IMR-90 (cell line): ENCODE results near the gene KNTC1. TPM values are rescaled to one million over a fixed set of nuclear protein-coding genes. Genes with fewer than 3 reads are reported as not detected.
A peak's percentile ranks its signal among the peaks of the same experiment; 100 is the strongest.

Source experiments
- ATAC-seq: fragments of 200-7000 bp; cut with Tn5 transposase; 2 replicates; pipeline ENCODE4 v1.9.1; 2020; ENCODE audit warnings: low read depth, mild to moderate bottlenecking, moderate library complexity
- BruUV-seq: library from RNA; stranded (reverse); fragments of 400-500 nt; replicated peaks from 2 replicates; lab custom pipeline; 2021; lab: Mats Ljungman, UMichigan
- CTCF ChIA-PET: fragments of 300-600 bp; formaldehyde crosslinking; extraction: SDS; loops from one replicate; lab custom pipeline; 2021; ENCODE audit warnings: antibody characterized with exemption; lab: Yijun Ruan, JAX
- POLR2A ChIA-PET: fragments of 300-600 bp; sonication (Branson Sonifier 250); formaldehyde crosslinking; loops from one replicate; lab custom pipeline; 2022; ENCODE audit warnings: antibody characterized with exemption; ENCODE audit not compliant: unreplicated experiment; lab: Charles Lee
- DNase-seq: peaks from one replicate; pipeline ENCODE4 v3.0.0; 2013
- H2AFZ ChIP-seq: replicated peaks from 2 replicates; pipeline ENCODE3; 2013; ENCODE audit warnings: low read length, mild to moderate bottlenecking; ENCODE audit not compliant: poor library complexity
- H2AK5ac ChIP-seq: 2 replicates; pipeline ENCODE4 v1.6.1; 2013; ENCODE audit warnings: low read depth, low read length, inconsistent platforms
- H2AK9ac ChIP-seq: replicated peaks from 2 replicates; pipeline ENCODE3; 2013; ENCODE audit warnings: mild to moderate bottlenecking, low read depth, low read length, moderate library complexity; ENCODE audit not compliant: poor library complexity
- H2BK120ac ChIP-seq: 2 replicates; pipeline ENCODE4 v1.6.1; 2013; ENCODE audit warnings: low read depth, low read length, inconsistent platforms
- H2BK15ac ChIP-seq: 3 replicates; pipeline ENCODE4 v1.6.1; 2013; ENCODE audit warnings: low read depth, low read length, inconsistent platforms
- H2BK20ac ChIP-seq: 2 replicates; pipeline ENCODE4 v1.6.1; 2013; ENCODE audit warnings: low read depth, mild to moderate bottlenecking, inconsistent platforms, low read length, moderate library complexity
- H2BK5ac ChIP-seq: 2 replicates; pipeline ENCODE4 v1.6.1; 2013; ENCODE audit warnings: mild to moderate bottlenecking, low read depth, low read length, inconsistent platforms; ENCODE audit not compliant: poor library complexity, severe bottlenecking
- H3K14ac ChIP-seq: replicated peaks from 2 replicates; pipeline ENCODE4 v1.6.1; 2013; ENCODE audit warnings: low read depth, low read length, inconsistent platforms
- H3K18ac ChIP-seq: 2 replicates; pipeline ENCODE4 v1.6.1; 2013; ENCODE audit warnings: low read depth, low read length, control low read depth
- H3K23ac ChIP-seq: 2 replicates; pipeline ENCODE4 v1.6.1; 2013; ENCODE audit warnings: low read depth, low read length, inconsistent platforms
- H3K27ac ChIP-seq: 2 replicates; pipeline ENCODE4 v1.5.1; 2013; ENCODE audit warnings: mild to moderate bottlenecking, control low read depth, low read length; ENCODE audit not compliant: insufficient read depth
- H3K27me3 ChIP-seq: 2 replicates; pipeline ENCODE4 v1.6.1; 2013; ENCODE audit warnings: low read length; ENCODE audit not compliant: control insufficient read depth, insufficient read depth
- H3K36me3 ChIP-seq: 2 replicates; pipeline ENCODE4 v1.6.1; 2013; ENCODE audit warnings: low read length, mixed read lengths; ENCODE audit not compliant: control insufficient read depth, insufficient read depth
- H3K4ac ChIP-seq: 2 replicates; pipeline ENCODE4 v1.6.1; 2013; ENCODE audit warnings: low read depth, low read length, inconsistent platforms
- H3K4me1 ChIP-seq: 2 replicates; pipeline ENCODE4 v1.6.1; 2013; ENCODE audit warnings: low read length, mixed read lengths; ENCODE audit not compliant: control insufficient read depth, insufficient read depth
- H3K4me2 ChIP-seq: 2 replicates; pipeline ENCODE4 v1.6.1; 2013; ENCODE audit warnings: low read depth, mild to moderate bottlenecking, control low read depth, low read length, moderate library complexity
- H3K4me3 ChIP-seq: 2 replicates; pipeline ENCODE4 v1.5.1; 2013; ENCODE audit warnings: low read depth, mild to moderate bottlenecking, control low read depth, low read length, moderate library complexity; ENCODE audit not compliant: insufficient read depth
- H3K56ac ChIP-seq: 2 replicates; pipeline ENCODE4 v1.6.1; 2013; ENCODE audit warnings: low read length, inconsistent platforms; ENCODE audit not compliant: insufficient read depth; ENCODE audit errors: extremely low read depth
- H3K79me1 ChIP-seq, 2 experiments: 2 replicates each; pipeline ENCODE4 v1.6.1; 2013; ENCODE audit warnings: low read length in 2 of 2, inconsistent platforms in 1 of 2, low read depth in 1 of 2
- H3K9ac ChIP-seq: 2 replicates; pipeline ENCODE4 v1.6.1; 2013; ENCODE audit warnings: low read depth, low read length, control low read depth
- H3K9me1 ChIP-seq: 2 replicates; pipeline ENCODE4 v1.6.1; 2013; ENCODE audit warnings: low read length, inconsistent platforms; ENCODE audit not compliant: insufficient read depth
- H3K9me3 ChIP-seq: 2 replicates; pipeline ENCODE4 v1.6.1; 2013; ENCODE audit warnings: low read length; ENCODE audit not compliant: control insufficient read depth, insufficient read depth
- H4K20me1 ChIP-seq: 2 replicates; pipeline ENCODE4 v1.6.1; 2013; ENCODE audit warnings: low read length, inconsistent platforms; ENCODE audit not compliant: insufficient read depth
- H4K5ac ChIP-seq: 2 replicates; pipeline ENCODE4 v1.6.1; 2013; ENCODE audit warnings: mild to moderate bottlenecking, low read depth, low read length, control low read depth
- H4K8ac ChIP-seq, 2 experiments: 2 replicates each; pipeline ENCODE4 v1.6.1; 2013; ENCODE audit warnings: low read depth in 2 of 2, low read length in 2 of 2, control low read depth in 1 of 2, inconsistent platforms in 1 of 2
- H4K91ac ChIP-seq: 2 replicates; pipeline ENCODE4 v1.6.1; 2013; ENCODE audit warnings: low read depth, low read length, inconsistent platforms; ENCODE audit not compliant: insufficient read depth
- CTCF ChIP-seq: conservative IDR thresholded peaks from 2 replicates; pipeline ENCODE4 v1.5.1; 2012; ENCODE audit warnings: mild to moderate bottlenecking, low read depth, low read length, improper control_type of control experiment
- RAD21 ChIP-seq: IDR thresholded peaks from 2 replicates; pipeline ENCODE4 v1.6.1; 2012; ENCODE audit warnings: low read length, improper control_type of control experiment
- USF2 ChIP-seq: fragments of 150-350 bp; IDR thresholded peaks from 2 replicates; pipeline ENCODE4 v1.6.1; 2017; ENCODE audit warnings: mild to moderate bottlenecking, antibody characterized with exemption, low read length, low read depth
- WGBS, 2 experiments: methylation state at CpG; one replicate each; pipeline versions ENCODE4 v1.1.5 to v1.1.7; 2013; ENCODE audit warnings: missing lambda C conversion rate in 2 of 2; ENCODE audit not compliant: insufficient read length in 1 of 2; ENCODE audit errors: extremely low coverage in 2 of 2; 5-methylcytosine and 5-hydroxymethylcytosine counted together
- dilution Hi-C: fragments of 300-500 bp; cut with HindIII; formaldehyde crosslinking; loops from one replicate; pipeline ENCODE4 v1.14.3; 2018; ENCODE audit warnings: low sequenced_read_pairs; ENCODE audit not compliant: unreplicated experiment
- in situ Hi-C: fragments of 300-500 bp; cut with MboI; formaldehyde crosslinking; loops from 3 replicates; pipeline ENCODE4 v1.14.3; 2019; ENCODE audit warnings: low sequenced_read_pairs, inconsistent platforms, mixed read lengths
- intact Hi-C: fragments of 100-400 bp; cut with micrococcal nuclease; formaldehyde crosslinking; loops from 2 replicates; pipeline ENCODE4 v1.10.0; 2022
- polyA plus RNA-seq, 3 experiments: library from polyadenylated mRNA; depleted of rRNA; stranded (reverse); fragments of >200 nt; gene quantifications; 2 replicates each; pipeline ENCODE4 v1.2.3, GENCODE V29; 2012; ENCODE audit warnings: low replicate concordance in 1 of 3
- total RNA-seq: library from RNA; depleted of rRNA; stranded (reverse); fragments of >200 nt; gene quantifications from 2 replicates; pipeline ENCODE4 v1.2.3, GENCODE V29; 2012

KNTC1 gene
- total and polyA plus RNA-seq, 2 of the 4 experiments (the other 2 are of a cell fraction) = 16.6 to 23.7 TPM

- dilution Hi-C loops = no loop called here
- TF ChIP-seq USF2 (peak; percentile 46), RAD21 (no peak), CTCF (no peak)
- no peak overlapping the region for H3K4me3 ChIP-seq
- no peak overlapping the region for H3K14ac ChIP-seq
- H3K9me3 ChIP-seq = no peaks in the 10 kb centered on the region
- BruUV-seq = no TSS peak
- no peak overlapping the region for H4K8ac ChIP-seq
- H3K27ac ChIP-seq = no peak overlapping the region
- H3K23ac ChIP-seq = no peak overlapping the region
- ChIA-PET POLR2A (no interaction called here), CTCF (no interaction called here)
- no peaks in the 10 kb centered on the region for H3K27me3 ChIP-seq
- no peak overlapping the region for H3K9ac ChIP-seq
- no peak overlapping the region for H2BK5ac ChIP-seq
- H2AK5ac ChIP-seq = no peak overlapping the region
- DNase-seq (peak; percentile 15), ATAC-seq (no peak)
- no peak overlapping the region for H4K91ac ChIP-seq
- peaks cover 10% of the 10 kb centered on the region for H3K36me3 ChIP-seq
- in situ Hi-C loops = no loop called here
- H2BK15ac ChIP-seq = no peak overlapping the region
- no CpG with 5 or more reads among the region's 5 CpGs for WGBS, 2 experiments
- no peak overlapping the region for H2AFZ ChIP-seq
- H3K18ac ChIP-seq = no peak overlapping the region
- H2AK9ac ChIP-seq = no peak overlapping the region
- no peaks in the 10 kb centered on the region for H4K20me1 ChIP-seq
- no peak overlapping the region for H3K4ac ChIP-seq
- no peak overlapping the region for H3K56ac ChIP-seq
- H4K5ac ChIP-seq = no peak overlapping the region
- no peaks in the 10 kb centered on the region for H3K9me1 ChIP-seq
- H2BK120ac ChIP-seq = no peak overlapping the region
- no peaks in the 10 kb centered on the region; a peak in 1 of 4 replicates for H3K79me1 ChIP-seq
- no peak overlapping the region for H3K4me2 ChIP-seq
- intact Hi-C loops = no loop called here
- H2BK20ac ChIP-seq = no peak overlapping the region
- H3K4me1 ChIP-seq = no peaks in the 10 kb centered on the region
Observed at GRCh38 chr12:122547330-122547729, 20.3 kb downstream of the KNTC1 start.
